Astrocyte of the spinal cord (primary cell): ENCODE results near the gene RNF214.

ENCODE experiments used
- DNase-seq: peaks from one replicate; pipeline ENCODE4 v3.0.0; 2011; ENCODE audit warnings: low read depth, low spot score
- H3K4me3 ChIP-seq: 2 replicates; pipeline ENCODE4 v1.5.1; 2011; ENCODE audit warnings: low read depth, mild to moderate bottlenecking, low read length, moderate library complexity
- in situ Hi-C: cut with HindIII; loops from 2 replicates; pipeline ENCODE4 v1.10.0; 2017; ENCODE audit warnings: low sequenced_read_pairs
- TF ChIP-seq, protein P1 (sequence below): IDR thresholded peaks from 2 replicates; pipeline ENCODE4 v1.5.1; 2012; ENCODE audit warnings: low read depth, mild to moderate bottlenecking, low read length, inconsistent platforms

RNF214 gene

DNA sequence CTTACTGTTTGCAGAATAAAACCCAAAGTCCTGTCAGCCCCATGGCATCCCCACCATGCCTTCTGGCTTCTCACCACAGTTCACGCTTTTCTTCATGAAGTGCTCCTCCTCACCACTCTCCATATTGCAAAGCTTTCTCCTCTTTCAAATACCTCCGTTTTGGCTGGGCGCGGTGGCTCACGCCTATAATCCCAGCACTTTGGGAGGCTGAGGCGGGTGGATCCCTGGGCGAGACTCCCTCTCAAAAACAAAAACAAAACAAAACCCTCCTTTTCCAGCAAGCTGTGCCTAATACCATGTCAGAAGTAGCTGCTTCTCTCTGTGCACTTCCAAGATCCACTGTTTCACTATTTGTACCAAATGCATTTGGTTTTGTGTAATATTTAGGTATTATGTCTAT lies 76.8 kb downstream of the RNF214 start:
- in situ Hi-C loops = no loop called here
- TF ChIP-seq, protein P1, sequence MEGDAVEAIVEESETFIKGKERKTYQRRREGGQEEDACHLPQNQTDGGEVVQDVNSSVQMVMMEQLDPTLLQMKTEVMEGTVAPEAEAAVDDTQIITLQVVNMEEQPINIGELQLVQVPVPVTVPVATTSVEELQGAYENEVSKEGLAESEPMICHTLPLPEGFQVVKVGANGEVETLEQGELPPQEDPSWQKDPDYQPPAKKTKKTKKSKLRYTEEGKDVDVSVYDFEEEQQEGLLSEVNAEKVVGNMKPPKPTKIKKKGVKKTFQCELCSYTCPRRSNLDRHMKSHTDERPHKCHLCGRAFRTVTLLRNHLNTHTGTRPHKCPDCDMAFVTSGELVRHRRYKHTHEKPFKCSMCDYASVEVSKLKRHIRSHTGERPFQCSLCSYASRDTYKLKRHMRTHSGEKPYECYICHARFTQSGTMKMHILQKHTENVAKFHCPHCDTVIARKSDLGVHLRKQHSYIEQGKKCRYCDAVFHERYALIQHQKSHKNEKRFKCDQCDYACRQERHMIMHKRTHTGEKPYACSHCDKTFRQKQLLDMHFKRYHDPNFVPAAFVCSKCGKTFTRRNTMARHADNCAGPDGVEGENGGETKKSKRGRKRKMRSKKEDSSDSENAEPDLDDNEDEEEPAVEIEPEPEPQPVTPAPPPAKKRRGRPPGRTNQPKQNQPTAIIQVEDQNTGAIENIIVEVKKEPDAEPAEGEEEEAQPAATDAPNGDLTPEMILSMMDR = no peak
- no peak for DNase-seq
- H3K4me3 ChIP-seq = no peak overlapping the region

DNA sequence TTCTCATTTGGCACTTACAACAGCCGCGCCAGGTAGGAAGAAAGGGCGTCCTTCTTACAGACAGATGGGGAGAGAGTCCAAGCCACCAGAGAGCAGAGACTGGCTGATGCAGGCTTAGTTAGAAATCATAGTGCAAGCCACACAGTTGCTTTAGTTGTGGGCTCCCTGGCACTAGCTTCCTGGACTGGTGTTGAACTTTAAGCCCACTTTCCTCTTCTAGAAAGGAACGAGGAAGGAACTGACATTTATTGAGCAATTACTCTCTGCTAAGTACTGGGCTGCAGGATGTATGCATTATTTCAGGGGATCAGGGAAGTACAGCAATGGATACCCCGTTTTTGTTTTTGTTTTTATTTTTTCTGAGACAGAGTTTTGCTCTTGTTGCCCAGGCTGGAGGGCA lies 80.6 kb downstream of the RNF214 start:
- TF ChIP-seq, protein P1 = no peak
- in situ Hi-C loops = no loop called here
- DNase-seq = no peak
- H3K4me3 ChIP-seq = no peak overlapping the region

DNA sequence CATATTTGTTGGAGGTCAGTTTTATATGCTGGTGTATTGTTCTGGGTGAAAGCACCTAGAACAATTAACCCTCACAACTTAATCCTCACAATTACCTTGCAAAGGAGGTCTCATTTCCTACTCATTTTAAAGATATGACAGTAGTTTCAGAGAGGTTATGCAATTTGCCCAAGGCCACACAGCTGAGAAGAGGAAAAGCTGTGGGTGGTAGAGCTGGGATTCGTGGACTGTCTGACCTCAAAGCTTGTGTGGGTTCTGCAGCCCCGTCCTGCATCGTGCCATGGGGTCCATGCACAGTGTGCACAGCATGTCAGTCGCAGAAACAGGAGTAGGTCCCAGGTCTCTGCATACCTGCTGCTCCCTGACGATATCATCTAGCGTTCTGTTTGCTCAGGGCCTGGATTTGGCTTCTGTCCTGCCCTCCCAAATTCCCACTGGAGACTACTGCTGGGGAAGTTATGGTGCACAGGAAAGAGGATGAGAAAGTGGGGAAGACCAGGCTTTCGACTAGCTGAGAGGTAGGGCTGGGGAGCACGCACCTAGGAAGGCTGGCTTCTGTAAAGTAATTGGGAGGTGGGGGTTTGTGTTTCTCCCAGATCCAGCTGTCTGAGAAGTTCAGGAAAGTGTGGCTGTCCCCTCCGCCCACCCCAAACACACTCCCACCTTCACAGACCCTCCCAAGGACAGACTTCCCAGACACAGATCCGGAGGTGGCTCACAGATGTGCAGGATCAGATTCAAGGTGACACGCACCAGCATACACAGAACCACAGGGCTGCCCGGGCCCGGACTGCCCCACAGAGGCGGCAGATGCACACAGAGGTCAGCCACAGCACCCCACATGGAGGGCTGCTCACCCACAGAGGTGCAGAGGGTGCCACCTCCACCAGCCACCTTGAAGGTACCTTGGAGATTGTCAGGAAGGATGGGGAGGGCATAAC lies 81.6 kb downstream of the RNF214 start:
- TF ChIP-seq, protein P1 = no peak
- in situ Hi-C loops = no loop called here
- peak overlapping the region; percentile 73 for H3K4me3 ChIP-seq
- DNase-seq = no peak

DNA sequence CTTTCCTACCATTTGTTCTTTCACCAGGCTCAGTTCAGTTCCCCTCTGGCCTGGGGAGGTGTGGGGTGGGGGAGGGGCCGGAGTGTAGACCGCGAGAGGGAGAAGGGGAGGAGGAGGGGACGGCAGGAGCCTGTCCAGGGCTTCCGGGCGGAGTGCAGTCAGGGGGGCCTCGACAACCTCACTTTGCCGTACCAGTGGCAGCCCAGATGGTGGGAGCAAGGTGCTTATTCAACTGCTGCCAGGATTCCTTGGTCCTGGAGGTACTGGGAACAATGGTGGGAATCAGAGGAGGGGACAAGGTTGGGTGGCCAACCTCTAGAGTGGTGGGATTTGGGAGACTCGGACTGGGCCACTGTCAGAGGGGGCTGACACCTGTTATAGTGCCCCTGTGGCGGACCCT lies 82.4 kb downstream of the RNF214 start:
- TF ChIP-seq, protein P1 = no peak
- in situ Hi-C loops = no loop called here
- no peak for DNase-seq
- H3K4me3 ChIP-seq = peak overlapping the region; percentile 73

DNA sequence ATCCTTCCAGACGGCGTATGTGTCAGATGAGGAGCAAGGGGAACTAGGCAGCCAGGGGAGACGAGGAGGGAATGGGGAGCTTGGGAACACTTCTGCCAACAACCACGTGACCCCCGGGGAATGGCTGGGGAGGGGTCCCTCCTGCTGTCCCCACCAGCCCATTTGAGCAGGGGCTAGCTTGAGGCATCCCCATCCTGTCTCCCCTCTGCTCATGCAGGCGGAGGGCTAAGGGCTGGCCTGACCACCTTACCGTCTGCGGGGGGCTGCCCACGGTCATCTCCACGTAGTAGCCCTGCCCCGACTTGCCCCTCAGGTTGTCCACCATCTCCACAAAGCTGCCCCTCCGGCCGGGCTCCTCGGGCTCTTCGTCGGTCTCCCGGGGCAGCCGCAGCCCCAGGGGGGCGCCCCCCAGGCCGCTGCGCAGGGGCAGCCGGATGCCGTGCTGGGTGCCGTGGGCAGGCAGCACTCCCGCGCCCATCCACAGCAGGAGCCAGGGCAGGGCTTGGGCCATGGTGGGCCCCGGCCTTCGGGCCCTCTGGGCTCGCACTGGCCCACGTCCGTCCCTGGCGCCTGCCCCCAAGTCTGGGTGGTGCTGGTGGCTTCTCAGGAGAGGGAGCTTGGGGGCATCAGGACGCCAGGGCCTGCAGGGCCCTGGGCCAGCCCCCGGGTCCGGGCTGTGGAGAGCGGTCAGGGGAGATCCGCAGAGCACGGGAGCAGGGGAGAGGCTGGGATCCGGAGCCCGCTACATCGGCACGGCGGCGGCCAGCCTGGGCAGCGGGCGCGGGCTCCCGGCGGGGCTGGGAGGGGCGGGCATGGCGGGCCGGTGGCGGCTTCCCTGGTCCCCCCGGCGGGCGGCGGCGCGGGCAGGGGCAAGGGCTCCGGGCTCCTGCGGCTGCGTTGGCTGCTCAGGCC lies 83.1 kb downstream of the RNF214 start:
- no peak for DNase-seq
- in situ Hi-C loops = no loop called here
- TF ChIP-seq, protein P1 = no peak
- H3K4me3 ChIP-seq = peak overlapping the region; percentile 73

DNA sequence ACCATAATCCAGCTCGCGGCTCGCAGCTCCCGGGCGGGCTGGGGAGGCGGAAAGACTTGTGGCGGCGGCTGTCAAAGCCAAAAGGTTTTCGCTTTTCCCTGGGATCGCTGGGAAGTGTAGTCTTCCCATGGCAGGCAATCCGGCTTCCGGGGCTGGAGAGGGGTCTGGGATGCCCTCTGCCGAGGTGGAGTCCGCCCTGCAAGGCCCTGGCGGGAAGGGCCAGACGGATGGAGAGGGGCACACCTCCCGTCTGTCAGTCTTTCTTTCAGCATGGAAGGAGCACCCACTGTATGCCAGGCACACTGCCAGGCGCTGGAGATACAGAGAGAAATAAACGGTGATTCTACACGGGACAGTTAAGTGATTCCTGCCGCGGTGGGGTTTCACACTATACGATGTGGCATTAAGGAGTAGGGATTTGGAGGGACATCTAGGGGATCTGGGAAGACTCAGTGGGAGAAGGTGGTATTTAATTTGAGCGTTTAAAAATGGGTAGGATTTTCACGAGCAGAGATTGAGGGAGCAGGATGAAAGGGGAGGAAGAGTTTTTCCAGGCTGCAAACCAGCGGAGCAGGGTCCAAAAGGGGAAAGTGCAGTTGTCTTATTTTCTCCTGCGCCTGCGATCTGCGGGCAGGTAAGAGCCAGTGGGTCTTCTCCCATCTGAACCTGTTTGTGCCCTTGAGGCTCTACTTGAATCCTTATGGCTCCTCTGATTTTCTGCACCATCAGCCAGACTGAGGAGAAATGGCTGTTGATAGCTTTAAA lies 83.9 kb downstream of the RNF214 start, which contains the start of gene BACE1:
TSS of gene BACE1 (minus strand) at position 60 of the 765 bp plus-strand sequence. CDS start 461 bp downstream, outside the sequence.
- peak within 1 kb of the TSS; percentile 73 for H3K4me3 ChIP-seq
- in situ Hi-C loops = no loop called here
- DNase-seq = peak; percentile 86
- TF ChIP-seq, protein P1 = peak; percentile 65
